Neural cell (in vitro differentiated cells): Measurements from ENCODE around the gene RIN3.

Experiments used
- EP300 ChIP-seq: fragments of 450-650 bp; conservative IDR thresholded peaks from 2 replicates; pipeline ENCODE4 v1.6.1; 2014; ENCODE audit warnings: antibody characterized with exemption, mild to moderate bottlenecking, moderate library complexity; ENCODE audit not compliant: poor library complexity, severe bottlenecking
- EZH2 ChIP-seq: fragments of 200-600, 300-800 bp; shearing (Covaris generic), sonication (generic); IDR thresholded peaks from 2 replicates; pipeline ENCODE4 v1.6.1; 2014; ENCODE audit warnings: antibody characterized with exemption, low read length, borderline replicate concordance, mild to moderate bottlenecking; ENCODE audit not compliant: insufficient read depth, poor library complexity, severe bottlenecking
- MXI1 ChIP-seq: fragments of 450-650 bp; conservative IDR thresholded peaks from 2 replicates; pipeline ENCODE4 v1.6.1; 2014; ENCODE audit warnings: antibody characterized with exemption, mild to moderate bottlenecking; ENCODE audit not compliant: poor library complexity, severe bottlenecking
- POLR2AphosphoS5 ChIP-seq: IDR thresholded peaks from 2 replicates; pipeline ENCODE4 v1.6.1; 2012
- TAF1 ChIP-seq: IDR thresholded peaks from 2 replicates; pipeline ENCODE4 v1.6.1; 2012; ENCODE audit warnings: low read depth
- TF ChIP-seq, protein P1 (sequence below): fragments of 450-650 bp; IDR thresholded peaks from 2 replicates; pipeline ENCODE4 v1.5.1; 2014; ENCODE audit warnings: antibody characterized with exemption, mild to moderate bottlenecking, moderate library complexity; ENCODE audit not compliant: poor library complexity, severe bottlenecking

DNA sequence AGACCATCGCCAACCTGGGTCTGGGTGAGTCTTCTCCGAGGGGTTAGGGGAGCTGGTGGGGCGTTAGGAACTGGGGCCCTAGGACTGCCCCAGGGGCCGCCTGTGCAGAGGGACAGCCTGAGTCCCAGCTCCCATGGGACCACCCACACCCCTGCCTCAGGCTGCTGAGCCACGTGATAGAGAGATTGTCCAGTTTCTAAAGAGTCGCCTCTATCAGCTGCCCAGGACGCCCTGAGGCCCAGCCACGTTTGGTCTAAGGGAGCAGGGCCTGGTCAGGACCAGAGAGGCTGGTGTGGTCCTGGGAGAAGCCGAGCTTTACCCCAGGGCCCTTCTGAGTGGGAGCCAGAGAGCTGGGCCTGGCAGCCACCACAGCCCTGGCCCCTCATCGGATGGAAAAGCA lies 127.7 kb downstream of the RIN3 start:
- TF ChIP-seq, protein P1, sequence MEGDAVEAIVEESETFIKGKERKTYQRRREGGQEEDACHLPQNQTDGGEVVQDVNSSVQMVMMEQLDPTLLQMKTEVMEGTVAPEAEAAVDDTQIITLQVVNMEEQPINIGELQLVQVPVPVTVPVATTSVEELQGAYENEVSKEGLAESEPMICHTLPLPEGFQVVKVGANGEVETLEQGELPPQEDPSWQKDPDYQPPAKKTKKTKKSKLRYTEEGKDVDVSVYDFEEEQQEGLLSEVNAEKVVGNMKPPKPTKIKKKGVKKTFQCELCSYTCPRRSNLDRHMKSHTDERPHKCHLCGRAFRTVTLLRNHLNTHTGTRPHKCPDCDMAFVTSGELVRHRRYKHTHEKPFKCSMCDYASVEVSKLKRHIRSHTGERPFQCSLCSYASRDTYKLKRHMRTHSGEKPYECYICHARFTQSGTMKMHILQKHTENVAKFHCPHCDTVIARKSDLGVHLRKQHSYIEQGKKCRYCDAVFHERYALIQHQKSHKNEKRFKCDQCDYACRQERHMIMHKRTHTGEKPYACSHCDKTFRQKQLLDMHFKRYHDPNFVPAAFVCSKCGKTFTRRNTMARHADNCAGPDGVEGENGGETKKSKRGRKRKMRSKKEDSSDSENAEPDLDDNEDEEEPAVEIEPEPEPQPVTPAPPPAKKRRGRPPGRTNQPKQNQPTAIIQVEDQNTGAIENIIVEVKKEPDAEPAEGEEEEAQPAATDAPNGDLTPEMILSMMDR: no peak
- TF ChIP-seq EZH2 (no peak), POLR2AphosphoS5 (no peak), EP300 (no peak), MXI1 (no peak), TAF1 (no peak)
